IPS-18c (cell line): ENCODE data around the gene GAB2.

ENCODE experiments used
- H3K4me3 ChIP-seq: 2 replicates; pipeline ENCODE4 v1.7.0; 2013; ENCODE audit warnings: low read depth, mild to moderate bottlenecking, low read length, moderate library complexity; ENCODE audit not compliant: insufficient read depth
- H3K9me3 ChIP-seq: one replicate; pipeline ENCODE4 v1.6.1; 2013; ENCODE audit warnings: mild to moderate bottlenecking, low read length, moderate library complexity; ENCODE audit not compliant: control insufficient read depth, insufficient read depth

Gene GAB2

DNA sequence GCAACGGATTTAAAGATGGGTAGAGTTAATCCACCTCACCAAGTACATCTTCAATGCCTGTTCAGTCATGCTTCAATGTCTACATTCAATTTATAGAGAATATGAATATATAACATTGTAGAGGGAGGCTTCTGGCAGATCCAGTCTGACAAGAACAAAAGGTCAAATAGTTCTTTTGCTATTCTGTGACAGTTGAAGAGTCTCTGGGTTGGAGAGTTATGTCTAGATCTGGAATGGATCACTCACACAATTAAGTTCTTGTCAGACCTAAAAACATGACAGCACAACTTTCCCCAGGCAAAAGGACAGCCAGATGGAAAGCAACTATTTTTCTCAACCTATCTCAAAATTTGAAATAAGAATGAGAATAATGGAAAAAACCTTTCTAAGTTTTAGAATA, 15.3 kb upstream of the GAB2 start:
- H3K4me3 ChIP-seq = no peak overlapping the region
- H3K9me3 ChIP-seq = no peaks in the 10 kb centered on the region

- H3K4me3 ChIP-seq = no peak overlapping the region
- H3K9me3 ChIP-seq = no peaks in the 10 kb centered on the region
Measured at GRCh38 chr11:78432058-78432515, 14.5 kb upstream of the GAB2 start.

- no peak overlapping the region for H3K4me3 ChIP-seq
- no peaks in the 10 kb centered on the region for H3K9me3 ChIP-seq
Measured at GRCh38 chr11:78429660-78430059, 12.0 kb upstream of the GAB2 start.

- Histone ChIP-seq H3K4me3 (no peak overlapping the region), H3K9me3 (no peaks in the 10 kb centered on the region)
Measured at GRCh38 chr11:78429209-78429608, 11.6 kb upstream of the GAB2 start.

- Histone ChIP-seq H3K4me3 (no peak overlapping the region), H3K9me3 (no peaks in the 10 kb centered on the region)
Measured at GRCh38 chr11:78428773-78429172, 11.2 kb upstream of the GAB2 start.

- H3K4me3 ChIP-seq = no peak overlapping the region
- no peaks in the 10 kb centered on the region for H3K9me3 ChIP-seq
Measured at GRCh38 chr11:78428266-78428636, 10.6 kb upstream of the GAB2 start.

DNA sequence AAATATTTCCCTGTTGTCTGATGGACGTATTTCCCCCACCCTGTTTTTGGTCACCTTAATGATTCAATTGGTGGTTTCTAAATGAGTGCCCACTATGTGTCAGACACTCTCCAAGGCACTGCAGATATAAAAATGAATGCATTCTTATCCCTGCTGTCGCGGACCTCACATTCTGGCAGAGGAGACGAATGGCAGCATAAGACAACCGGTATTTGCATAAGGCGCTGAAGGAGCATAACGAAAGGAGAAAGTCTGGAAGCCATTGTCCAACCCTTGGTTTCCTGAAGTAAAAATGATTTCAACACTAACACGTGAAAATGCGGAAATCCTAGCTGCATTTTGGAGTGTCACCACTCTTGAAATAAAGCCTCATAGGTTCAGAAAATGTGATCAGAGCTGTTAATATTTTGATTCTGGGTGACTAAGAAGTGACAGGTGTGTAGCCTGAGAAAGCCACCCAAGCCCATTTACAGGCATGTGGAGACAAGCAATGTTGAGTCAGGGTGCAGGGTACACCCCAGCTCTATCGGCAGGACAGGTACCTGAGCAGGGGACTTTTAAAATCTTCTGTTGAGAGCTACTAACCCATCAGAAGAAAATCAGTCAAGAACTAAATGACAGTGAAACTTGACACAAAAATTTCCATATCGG, 10.1 kb upstream of the GAB2 start:
- Histone ChIP-seq H3K9me3 (no peaks in the 10 kb centered on the region), H3K4me3 (no peak overlapping the region)

DNA sequence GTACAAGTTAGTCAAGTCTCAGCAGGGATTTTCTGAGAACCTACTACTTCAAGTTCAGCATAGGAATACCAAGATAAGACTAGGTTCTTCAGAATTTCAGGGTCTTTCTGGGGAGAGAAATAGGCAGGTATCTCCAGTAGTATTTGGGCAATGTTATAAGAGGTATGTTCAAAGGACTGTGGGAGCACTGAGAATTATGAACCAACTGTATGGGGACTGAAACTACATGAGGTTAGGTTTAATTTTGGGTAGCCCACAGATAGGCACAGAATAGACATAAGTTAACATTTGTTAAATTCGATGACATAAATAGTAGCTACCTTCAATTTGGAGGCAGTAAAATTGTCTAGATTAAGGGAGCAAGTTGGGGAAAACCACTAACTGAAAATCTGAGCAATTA, 9.2 kb upstream of the GAB2 start:
- no peaks in the 10 kb centered on the region for H3K9me3 ChIP-seq
- H3K4me3 ChIP-seq = no peak overlapping the region

- no peaks in the 10 kb centered on the region for H3K9me3 ChIP-seq
- H3K4me3 ChIP-seq = no peak overlapping the region
Measured at GRCh38 chr11:78425399-78426070, 7.9 kb upstream of the GAB2 start.

- H3K9me3 ChIP-seq = no peaks in the 10 kb centered on the region
- H3K4me3 ChIP-seq = no peak overlapping the region
Measured at GRCh38 chr11:78424334-78425270, 7.0 kb upstream of the GAB2 start.

DNA sequence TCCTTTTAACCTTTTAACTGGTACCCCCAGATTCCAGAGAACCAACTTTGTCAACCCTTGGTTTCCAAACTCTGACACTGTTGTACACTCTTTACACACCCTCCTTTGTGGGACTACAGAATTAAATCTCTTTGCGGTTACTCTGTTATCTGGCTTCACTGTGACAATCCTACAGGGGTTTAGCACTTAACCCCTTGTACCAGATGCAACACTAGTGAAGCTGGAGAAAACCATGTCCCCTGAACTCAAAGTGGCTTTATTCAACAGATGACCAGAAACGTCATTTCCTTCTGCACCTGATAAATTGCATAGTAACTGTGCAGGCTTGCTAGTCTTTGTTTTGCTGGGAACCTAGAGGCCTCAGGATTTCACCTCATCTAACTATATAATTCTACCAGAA, 5.6 kb upstream of the GAB2 start:
- no peaks in the 10 kb centered on the region for H3K9me3 ChIP-seq
- H3K4me3 ChIP-seq = no peak overlapping the region

GRCh38 chr11:78420796-78421209, 3.2 kb upstream of the GAB2 start:
- no peaks in the 10 kb centered on the region for H3K9me3 ChIP-seq
- no peak overlapping the region for H3K4me3 ChIP-seq

GRCh38 chr11:78420255-78420764, 2.7 kb upstream of the GAB2 start:
- Histone ChIP-seq H3K9me3 (no peaks in the 10 kb centered on the region), H3K4me3 (no peak overlapping the region)

- H3K9me3 ChIP-seq = no peaks in the 10 kb centered on the region
- no peak overlapping the region for H3K4me3 ChIP-seq
Measured at GRCh38 chr11:78419327-78419726, 1.7 kb upstream of the GAB2 start.

DNA sequence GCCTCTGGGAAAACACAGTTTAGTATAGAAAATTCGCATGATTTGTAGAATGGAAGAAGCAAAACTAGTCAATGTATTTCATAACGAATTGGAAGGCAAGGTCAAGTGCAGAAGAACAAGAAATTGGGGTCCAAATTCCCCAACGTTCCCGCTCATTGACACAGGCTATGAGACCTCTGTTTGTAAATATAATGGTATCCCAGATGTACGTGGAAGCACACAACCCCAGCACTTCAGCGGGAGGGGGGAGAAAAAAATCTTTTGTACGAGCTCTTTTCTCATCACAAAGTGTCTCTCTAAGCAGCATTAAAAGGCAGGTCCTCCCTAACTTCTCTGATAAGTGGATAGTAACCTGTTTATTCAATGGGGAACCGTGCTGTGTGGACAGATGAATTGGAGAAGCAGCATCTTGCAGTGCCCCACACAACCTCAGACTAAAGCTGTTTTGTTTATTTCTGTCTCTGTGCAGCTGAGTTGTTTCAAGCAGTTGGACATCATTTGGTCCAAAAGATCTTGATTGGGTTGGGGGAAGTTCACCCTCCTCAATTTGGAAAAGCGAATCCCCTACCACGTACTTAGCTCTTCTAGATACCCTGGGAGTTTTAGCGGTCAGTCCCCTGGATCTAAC, 1.1 kb upstream of the GAB2 start:
- peak overlapping the region; percentile 77; the same call in 1 of the 2 replicates for H3K4me3 ChIP-seq
- no peaks in the 10 kb centered on the region for H3K9me3 ChIP-seq

GRCh38 chr11:78417888-78418583, 416 bp upstream of the GAB2 start:
- H3K9me3 ChIP-seq = no peaks in the 10 kb centered on the region
- H3K4me3 ChIP-seq = peak overlapping the region; percentile 77
